Measurements from ENCODE around the gene TCF4.

GRCh38 chr18:55407774-55408535 is 180.0 kb downstream of the TCF4 start:
- no peak for TF ChIP-seq CTCF (IDR thresholded peaks at IDR 0.05)
- TF ChIP-seq POLR2A (IDR thresholded peaks at IDR 0.05): no peak
